OCI-LY7 (cell line): ENCODE measurements around the gene ACTA2. TPM values are rescaled to one million over a fixed set of nuclear protein-coding genes. Genes with fewer than 3 reads are reported as not detected.

Experiments
- BruUV-seq: library from RNA; stranded (reverse); fragments of 400-500 nt; replicated peaks from 2 replicates; lab custom pipeline; 2021; lab: Mats Ljungman, UMichigan
- CTCF ChIA-PET: fragments of 300-600 bp; sonication (Branson Sonifier 250); formaldehyde crosslinking; loops from one replicate; lab custom pipeline; 2022; ENCODE audit warnings: antibody characterized with exemption; ENCODE audit not compliant: unreplicated experiment; lab: Charles Lee
- POLR2A ChIA-PET: fragments of 300-600 bp; sonication (Branson Sonifier 250); formaldehyde crosslinking; loops from one replicate; lab custom pipeline; 2022; ENCODE audit warnings: antibody characterized with exemption; lab: Charles Lee
- DNase-seq: peaks from one replicate; pipeline ENCODE4 v3.0.0-alpha.2; 2015; ENCODE audit warnings: low spot score
- H2AFZ ChIP-seq: fragments of 200-600 bp; sonication (generic), shearing (Covaris generic); 2 replicates; pipeline ENCODE4 v1.6.1; 2014; ENCODE audit warnings: mild to moderate bottlenecking, antibody characterized with exemption, low read length, moderate library complexity
- H3K27ac ChIP-seq: fragments of 200-600 bp; sonication (generic); 2 replicates; pipeline ENCODE4 v1.5.1; 2014; ENCODE audit warnings: mixed run types, low read depth, mild to moderate bottlenecking, moderate library complexity, low read length, inconsistent platforms; ENCODE audit not compliant: poor library complexity, severe bottlenecking
- H3K36me3 ChIP-seq: fragments of 200-600 bp; sonication (generic); 2 replicates; pipeline ENCODE4 v1.6.1; 2014; ENCODE audit warnings: mild to moderate bottlenecking, antibody characterized with exemption, low read length, moderate library complexity, mixed read lengths; ENCODE audit not compliant: insufficient read depth
- H3K4me1 ChIP-seq: fragments of 200-600 bp; sonication (generic); 2 replicates; pipeline ENCODE4 v1.5.1; 2014; ENCODE audit warnings: mild to moderate bottlenecking, low read length; ENCODE audit not compliant: insufficient read depth, poor library complexity, severe bottlenecking
- H3K4me2 ChIP-seq: fragments of 200-600 bp; sonication (generic); 2 replicates; pipeline ENCODE4 v1.6.1; 2014; ENCODE audit warnings: mild to moderate bottlenecking, low read length
- H3K4me3 ChIP-seq: fragments of 200-600 bp; sonication (generic); 2 replicates; pipeline ENCODE4 v1.5.1; 2014; ENCODE audit warnings: mild to moderate bottlenecking, low read depth, low read length; ENCODE audit not compliant: poor library complexity, severe bottlenecking
- H3K79me2 ChIP-seq: fragments of 200-600 bp; sonication (generic); 2 replicates; pipeline ENCODE4 v1.6.1; 2016; ENCODE audit warnings: low read depth, mild to moderate bottlenecking, low read length, moderate library complexity, mixed read lengths; ENCODE audit not compliant: insufficient read depth
- H3K9me2 ChIP-seq: fragments of 200-600 bp; sonication (generic); 2 replicates; pipeline ENCODE4 v1.6.1; 2016; ENCODE audit warnings: mild to moderate bottlenecking, low read length, mixed read lengths; ENCODE audit not compliant: insufficient read depth
- H3K9me3 ChIP-seq: fragments of 200-600 bp; sonication (generic); 2 replicates; pipeline ENCODE4 v1.6.1; 2014; ENCODE audit warnings: mild to moderate bottlenecking, mixed run types, low read length, mixed read lengths
- H4K20me1 ChIP-seq: fragments of 200-600 bp; sonication (generic); 2 replicates; pipeline ENCODE4 v1.6.1; 2014; ENCODE audit warnings: mild to moderate bottlenecking, antibody characterized with exemption, low read length, moderate library complexity, mixed read lengths; ENCODE audit not compliant: insufficient read depth
- EZH2phosphoT487 ChIP-seq: fragments of 200-600 bp; sonication (generic); IDR thresholded peaks from 2 replicates; pipeline ENCODE4 v1.6.1; 2018; ENCODE audit warnings: low read depth, borderline replicate concordance, mild to moderate bottlenecking, mixed run types, antibody characterized with exemption, low read length, moderate library complexity, mixed read lengths
- intact Hi-C: fragments of 100-400 bp; cut with micrococcal nuclease; formaldehyde crosslinking; loops from one replicate; pipeline ENCODE4 v1.10.0; 2022; ENCODE audit not compliant: unreplicated experiment
- total RNA-seq, 2 experiments: library from RNA; depleted of rRNA in 1 of 2; stranded (reverse); fragments of >200 nt in 1 of 2; shearing (Covaris generic) in 1 of 2; gene quantifications; 2 replicates each; pipeline ENCODE4 v1.2.3, GENCODE V29; 2014 to 2022
- TF ChIP-seq, protein P1 (sequence below): fragments of 200-600 bp; sonication (generic); conservative IDR thresholded peaks from 2 replicates; pipeline ENCODE4 v1.5.1; 2014; ENCODE audit warnings: mild to moderate bottlenecking, antibody characterized with exemption, low read length, moderate library complexity, mixed read lengths

The ACTA2 gene
- total RNA-seq, 2 experiments from 2014 or later: 1.4 to 3.3 TPM

- Histone ChIP-seq H3K4me3 (no peak overlapping the region), H3K4me2 (no peak overlapping the region), H3K9me2 (no peaks in the 10 kb centered on the region), H3K36me3 (no peaks in the 10 kb centered on the region), H3K9me3 (peaks cover 14% of the 10 kb centered on the region; the same call in 1 of the 2 replicates), H3K79me2 (peaks cover 9% of the 10 kb centered on the region; the same call in 1 of the 2 replicates), H3K27ac (no peak overlapping the region), H3K4me1 (peaks cover 18% of the 10 kb centered on the region), H2AFZ (no peak overlapping the region), H4K20me1 (no peaks in the 10 kb centered on the region)
- intact Hi-C loops: no loop called here
- ChIA-PET POLR2A (interaction anchor here (1.1 to 1.3 kb wide), 2 partner anchors 9 to 106 kb away, joined by 3 to 8 read pairs; no protein-coding TSS in a partner anchor), CTCF (interaction anchor here (1.1 kb wide), 1 partner anchor 51 kb away, joined by 4 read pairs; no protein-coding TSS in a partner anchor)
- BruUV-seq: no TSS peak
- TF ChIP-seq EZH2phosphoT487: no peak
- TF ChIP-seq, protein P1, sequence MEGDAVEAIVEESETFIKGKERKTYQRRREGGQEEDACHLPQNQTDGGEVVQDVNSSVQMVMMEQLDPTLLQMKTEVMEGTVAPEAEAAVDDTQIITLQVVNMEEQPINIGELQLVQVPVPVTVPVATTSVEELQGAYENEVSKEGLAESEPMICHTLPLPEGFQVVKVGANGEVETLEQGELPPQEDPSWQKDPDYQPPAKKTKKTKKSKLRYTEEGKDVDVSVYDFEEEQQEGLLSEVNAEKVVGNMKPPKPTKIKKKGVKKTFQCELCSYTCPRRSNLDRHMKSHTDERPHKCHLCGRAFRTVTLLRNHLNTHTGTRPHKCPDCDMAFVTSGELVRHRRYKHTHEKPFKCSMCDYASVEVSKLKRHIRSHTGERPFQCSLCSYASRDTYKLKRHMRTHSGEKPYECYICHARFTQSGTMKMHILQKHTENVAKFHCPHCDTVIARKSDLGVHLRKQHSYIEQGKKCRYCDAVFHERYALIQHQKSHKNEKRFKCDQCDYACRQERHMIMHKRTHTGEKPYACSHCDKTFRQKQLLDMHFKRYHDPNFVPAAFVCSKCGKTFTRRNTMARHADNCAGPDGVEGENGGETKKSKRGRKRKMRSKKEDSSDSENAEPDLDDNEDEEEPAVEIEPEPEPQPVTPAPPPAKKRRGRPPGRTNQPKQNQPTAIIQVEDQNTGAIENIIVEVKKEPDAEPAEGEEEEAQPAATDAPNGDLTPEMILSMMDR: no peak
- no peak for DNase-seq
Measured at GRCh38 chr10:88987840-88988239, 35.3 kb upstream of the ACTA2 start.

- peaks cover 14% of the 10 kb centered on the region for H3K4me1 ChIP-seq
- no peak overlapping the region for H3K27ac ChIP-seq
- H3K9me2 ChIP-seq: no peaks in the 10 kb centered on the region
- intact Hi-C loops: no loop called here
- no peak overlapping the region for H3K4me2 ChIP-seq
- no peak for TF ChIP-seq EZH2phosphoT487
- TF ChIP-seq, protein P1: no peak; the same call in 1 of the 2 replicates
- peaks cover 14% of the 10 kb centered on the region; the same call in 1 of the 2 replicates for H3K9me3 ChIP-seq
- ChIA-PET CTCF (interaction anchor here (1.1 kb wide), 1 partner anchor 51 kb away, joined by 4 read pairs; no protein-coding TSS in a partner anchor), POLR2A (interaction anchor here (1.3 kb wide), 1 partner anchor 106 kb away, joined by 3 read pairs; no protein-coding TSS in a partner anchor)
- no peak overlapping the region for H3K4me3 ChIP-seq
- no peak for DNase-seq
- BruUV-seq: no TSS peak
- H4K20me1 ChIP-seq: no peaks in the 10 kb centered on the region
- no peaks in the 10 kb centered on the region for H3K36me3 ChIP-seq
- H3K79me2 ChIP-seq: peaks cover 4% of the 10 kb centered on the region; the same call in 1 of the 2 replicates
- H2AFZ ChIP-seq: no peak overlapping the region
Measured at GRCh38 chr10:88987243-88987725, 34.7 kb upstream of the ACTA2 start.
